K562 (cell line): ENCODE data around the gene PLD1. TPM values are rescaled to one million over a fixed set of nuclear protein-coding genes. Genes with fewer than 3 reads are reported as not detected.

ENCODE experiments used
- CBFB ChIP-seq: sonication (generic); formaldehyde crosslinking; IDR thresholded peaks from 2 replicates; pipeline ENCODE4 v1.4.0; 2020; ENCODE audit warnings: mild to moderate bottlenecking, missing genetic modification reagents
- IRF9 ChIP-seq: fragments of 450-650 bp; IDR thresholded peaks from 2 replicates; pipeline ENCODE4 v1.6.1; 2016; ENCODE audit warnings: missing biosample characterization, missing genetic modification characterization
- NR0B1 ChIP-seq: fragments of 450-650 bp; IDR thresholded peaks from one replicate; pipeline ENCODE4 v1.6.1; 2018; ENCODE audit warnings: mild to moderate bottlenecking, moderate library complexity; ENCODE audit not compliant: partially characterized antibody
- POLR2A ChIP-seq: fragments of 450-650 bp; conservative IDR thresholded peaks from 2 replicates; pipeline ENCODE4 v1.6.1; 2016
- PRMT5 ChIP-seq: sonication (generic); formaldehyde crosslinking; IDR thresholded peaks from 2 replicates; pipeline ENCODE4 v1.5.0; 2020; ENCODE audit warnings: missing genetic modification reagents
- SMARCE1 ChIP-seq: fragments of 450-650 bp; IDR thresholded peaks from 2 replicates; pipeline ENCODE4 v1.7.1; 2016; ENCODE audit warnings: mild to moderate bottlenecking
- TEAD1 ChIP-seq, 2 experiments: fragments of 450-650 bp in 1 of 2; sonication (generic) in 1 of 2; formaldehyde crosslinking; IDR thresholded peaks; 2 replicates each; pipeline versions ENCODE4 v1.4.0 to v1.8.0; 2020 to 2022; ENCODE audit warnings: mild to moderate bottlenecking in 2 of 2, missing genetic modification reagents in 1 of 2
- TEAD2 ChIP-seq: fragments of 450-650 bp; IDR thresholded peaks from 2 replicates; pipeline ENCODE4 v1.6.1; 2016; ENCODE audit warnings: missing genetic modification characterization, control low read depth, missing compliant biosample characterization
- YBX1 ChIP-seq: fragments of 450-650 bp; IDR thresholded peaks from 2 replicates; pipeline ENCODE4 v1.7.1; 2016; ENCODE audit warnings: mild to moderate bottlenecking
- ZBTB40 ChIP-seq, 2 experiments: fragments of 450-650 bp in 1 of 2; sonication (generic) in 1 of 2; formaldehyde crosslinking in 1 of 2; IDR thresholded peaks; 2 replicates each; pipeline versions ENCODE4 v1.7.1 to v1.9.0; 2016 to 2022; ENCODE audit warnings: inconsistent platforms in 1 of 2, mild to moderate bottlenecking in 1 of 2, missing genetic modification reagents in 1 of 2
- ZNF232 ChIP-seq: sonication (generic); formaldehyde crosslinking; IDR thresholded peaks from 2 replicates; pipeline ENCODE4 v1.8.0; 2022; ENCODE audit warnings: mild to moderate bottlenecking, missing genetic modification reagents
- ZNF280B ChIP-seq: fragments of 250-450 bp; sonication (Bioruptor Pico); IDR thresholded peaks from 2 replicates; pipeline ENCODE4 v1.5.1; 2021; ENCODE audit warnings: mild to moderate bottlenecking
- ZNF384 ChIP-seq: IDR thresholded peaks from 2 replicates; pipeline ENCODE4 v1.6.1; 2012; ENCODE audit warnings: low read depth, low read length, improper control_type of control experiment
- ZNF436 ChIP-seq: fragments of 250-450, 450-650 bp; sonication (Bioruptor Pico); formaldehyde crosslinking; IDR thresholded peaks from 2 replicates; pipeline ENCODE4 v1.7.0; 2020; ENCODE audit warnings: mild to moderate bottlenecking
- ZNF644 ChIP-seq: fragments of 200-800 bp; sonication (Bioruptor generic); IDR thresholded peaks from 2 replicates; pipeline ENCODE4 v1.6.1; 2016; ENCODE audit warnings: low read depth, missing genetic modification characterization, missing compliant biosample characterization
- polyA plus RNA-seq, 8 experiments: library from polyadenylated mRNA; depleted of rRNA in 4 of 8; stranded (reverse) in 5 of 8; unstranded in 3 of 8; fragments of >200 nt; fragmentation: Nextera tagmentation in 2 of 8; fragmentation: Illumina TruSeq in 1 of 8; extraction: Ambion mirVana in 2 of 8; extraction: Trizol in 1 of 8; gene quantifications; 2 replicates each; pipeline versions ENCODE4 v1.2.1 to v1.2.3, GENCODE V29; 2011 to 2014; ENCODE audit warnings: inconsistent platforms in 1 of 8, missing spikeins in 1 of 8
- total RNA-seq, 7 experiments: library from RNA; depleted of rRNA in 6 of 7; stranded (reverse); fragments of >200 nt in 6 of 7; fragmentation: Illumina TruSeq in 2 of 7; extraction: Trizol in 2 of 7; gene quantifications; 2 replicates each; pipeline versions ENCODE4 v1.2.1 to v1.2.3, GENCODE V29; 2011 to 2021; ENCODE audit warnings: low replicate concordance in 1 of 7

The PLD1 gene
- total and polyA plus RNA-seq, 9 of the 15 experiments (the other 6 are each of a cell fraction or from before 2014, with no cell fraction given) = 8.4 to 26.1 (median 18.6) TPM

GRCh38 chr3:171809861-171810628, at the start of gene PLD1 (continued):
- TF ChIP-seq SMARCE1 (no peak), ZNF384 (no peak), TEAD2 (tag) (no peak), ZNF436 (no peak), IRF9 (tag) (no peak), PRMT5 (no peak), ZNF644 (tag) (no peak), NR0B1 (no peak), YBX1 (no peak), ZBTB40 (IDR thresholded peaks at IDR 0.05) (no peak), ZBTB40 (CRISPR knock-in tag; IDR thresholded peaks at IDR 0.05) (no peak), POLR2A (peak; percentile 36; the same call in 1 of the 2 replicates), CBFB (CRISPR knock-in tag) (peak; percentile 40; the same call in 1 of the 2 replicates), ZNF280B (CRISPR knock-in tag) (no peak), ZNF232 (CRISPR knock-in tag) (no peak), TEAD1 (CRISPR knock-in tag; IDR thresholded peaks at IDR 0.05) (peak; percentile 11 to 80; a peak in 1 of 4 replicates)
